ENCODE data around the gene C19orf73.

C19orf73 gene

GRCh38 chr19:49104229-49104864 is 14.6 kb downstream of the C19orf73 start:
- TF ChIP-seq, protein P1, sequence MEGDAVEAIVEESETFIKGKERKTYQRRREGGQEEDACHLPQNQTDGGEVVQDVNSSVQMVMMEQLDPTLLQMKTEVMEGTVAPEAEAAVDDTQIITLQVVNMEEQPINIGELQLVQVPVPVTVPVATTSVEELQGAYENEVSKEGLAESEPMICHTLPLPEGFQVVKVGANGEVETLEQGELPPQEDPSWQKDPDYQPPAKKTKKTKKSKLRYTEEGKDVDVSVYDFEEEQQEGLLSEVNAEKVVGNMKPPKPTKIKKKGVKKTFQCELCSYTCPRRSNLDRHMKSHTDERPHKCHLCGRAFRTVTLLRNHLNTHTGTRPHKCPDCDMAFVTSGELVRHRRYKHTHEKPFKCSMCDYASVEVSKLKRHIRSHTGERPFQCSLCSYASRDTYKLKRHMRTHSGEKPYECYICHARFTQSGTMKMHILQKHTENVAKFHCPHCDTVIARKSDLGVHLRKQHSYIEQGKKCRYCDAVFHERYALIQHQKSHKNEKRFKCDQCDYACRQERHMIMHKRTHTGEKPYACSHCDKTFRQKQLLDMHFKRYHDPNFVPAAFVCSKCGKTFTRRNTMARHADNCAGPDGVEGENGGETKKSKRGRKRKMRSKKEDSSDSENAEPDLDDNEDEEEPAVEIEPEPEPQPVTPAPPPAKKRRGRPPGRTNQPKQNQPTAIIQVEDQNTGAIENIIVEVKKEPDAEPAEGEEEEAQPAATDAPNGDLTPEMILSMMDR (IDR thresholded peaks at IDR 0.05; ENCODE audit: extremely low read depth, missing control alignments), result no peak
- peak; percentile 18 for DNase-seq (ENCODE audit: low spot score)

DNA sequence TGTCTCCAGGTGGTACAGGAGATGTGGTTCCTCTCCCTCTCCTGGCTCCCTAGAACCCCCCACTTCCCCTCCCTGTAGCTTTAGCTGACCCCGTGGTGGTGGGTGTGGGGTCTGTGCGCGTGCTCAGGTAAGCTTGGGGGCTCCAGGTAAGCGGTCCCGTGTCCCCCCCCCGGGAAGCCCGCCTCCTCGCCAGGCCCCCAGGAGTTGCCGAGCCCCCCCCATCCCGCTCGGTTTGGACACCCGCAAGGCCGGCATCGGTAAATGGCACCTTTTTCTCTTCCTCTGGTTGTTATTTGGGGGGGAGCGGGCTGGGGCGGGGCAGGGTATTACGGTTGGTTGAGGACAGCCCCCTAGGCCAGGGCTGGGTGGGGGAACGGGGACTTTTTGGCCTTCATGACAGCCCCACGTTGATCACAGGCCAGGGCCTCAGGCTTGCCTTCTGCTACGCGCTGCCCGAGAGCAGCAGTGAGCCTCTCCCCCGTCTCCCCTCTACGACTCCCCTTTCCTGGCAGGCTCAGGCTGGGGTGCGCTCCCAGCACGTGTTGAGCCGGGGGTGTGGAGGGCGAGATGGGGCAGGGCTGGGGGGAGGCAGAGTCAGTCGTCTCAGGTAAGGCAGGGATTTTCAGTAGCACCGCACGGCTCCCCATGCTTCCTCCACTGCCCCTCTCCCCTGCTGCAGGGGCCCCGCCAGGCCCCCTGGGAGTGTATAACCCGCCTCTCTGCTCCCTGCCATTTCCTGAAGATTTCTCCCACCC is 15.4 kb downstream of the C19orf73 start:
- no peak for DNase-seq (ENCODE audit: low spot score)
- TF ChIP-seq, protein P1 (IDR thresholded peaks at IDR 0.05; ENCODE audit: extremely low read depth, missing control alignments), result no peak

GRCh38 chr19:49102303-49102702 is 16.6 kb downstream of the C19orf73 start:
- TF ChIP-seq, protein P1 (IDR thresholded peaks at IDR 0.05; ENCODE audit: extremely low read depth, missing control alignments), result no peak
- no peak for DNase-seq (ENCODE audit: low spot score)

- TF ChIP-seq, protein P1 (IDR thresholded peaks at IDR 0.05; ENCODE audit: extremely low read depth, missing control alignments), result no peak
- no peak for DNase-seq (ENCODE audit: low spot score)
Observed at GRCh38 chr19:49101160-49101559, 17.8 kb downstream of the C19orf73 start.

- no peak for DNase-seq (ENCODE audit: low spot score)
- TF ChIP-seq, protein P1 (IDR thresholded peaks at IDR 0.05; ENCODE audit: extremely low read depth, missing control alignments), result no peak
Observed at GRCh38 chr19:49098795-49099194, 20.1 kb downstream of the C19orf73 start.

DNA sequence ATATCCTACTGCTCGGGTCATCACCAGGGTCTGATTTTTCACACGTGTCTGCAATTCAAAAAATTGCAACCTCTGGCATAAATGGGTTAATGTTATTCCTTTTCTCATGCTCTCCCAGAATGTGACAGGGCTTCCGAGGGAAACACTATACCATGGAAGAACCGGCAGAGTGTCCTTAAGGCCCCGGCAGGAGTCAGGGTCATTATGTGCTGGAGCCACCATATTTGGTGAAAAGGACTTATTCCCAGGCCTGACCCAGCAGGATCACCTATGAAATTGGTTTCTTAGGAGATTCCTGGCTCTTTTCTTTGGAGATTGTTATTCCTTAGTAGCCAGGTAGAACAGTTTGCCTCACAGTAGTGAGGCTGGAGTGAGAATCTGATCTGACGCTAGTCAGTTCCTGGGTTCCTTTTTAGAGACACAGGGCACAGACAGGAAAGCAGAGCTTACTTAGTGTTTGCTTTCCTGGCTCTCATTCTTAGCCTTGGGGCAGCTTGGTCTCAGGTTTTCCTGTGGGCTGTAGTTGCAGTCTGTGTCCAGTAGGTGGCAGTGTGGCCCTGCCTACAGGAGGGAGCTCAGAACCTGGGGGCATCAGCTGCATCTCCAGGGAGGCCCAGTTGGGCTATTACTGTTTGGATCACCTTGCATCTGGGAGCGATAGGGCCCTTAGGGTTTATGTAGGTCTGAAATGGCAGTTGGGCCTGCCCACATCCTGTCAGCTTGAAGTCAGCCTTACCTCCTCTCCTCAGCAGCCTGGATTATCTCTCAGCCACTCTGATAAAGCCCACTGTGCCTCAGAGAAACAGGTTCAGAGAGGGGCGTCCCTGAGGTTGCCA is 21.3 kb downstream of the C19orf73 start:
- TF ChIP-seq, protein P1 (IDR thresholded peaks at IDR 0.05; ENCODE audit: extremely low read depth, missing control alignments), result peak; percentile 98

More for the DNA sequence above, 21.3 kb downstream of the C19orf73 start:
- peak; percentile 86 for DNase-seq (ENCODE audit: low spot score)
